Gastroesophageal sphincter (tissue), 3 donors: Measurements from ENCODE around the gene OR6N1.

Experiments used
- EP300 ChIP-seq: sonication (generic); formaldehyde crosslinking; IDR thresholded peaks from one replicate; pipeline ENCODE4 v1.6.1; 2017; ENCODE audit warnings: antibody characterized with exemption, mild to moderate bottlenecking
- POLR2A ChIP-seq, 2 donors: fragments of 450-650 bp; IDR thresholded peaks; one replicate each; pipeline ENCODE4 v1.6.1; 2017; ENCODE audit warnings: antibody characterized with exemption in 2 of 2, mild to moderate bottlenecking in 2 of 2, moderate library complexity in 1 of 2
- POLR2AphosphoS5 ChIP-seq: sonication (generic); formaldehyde crosslinking; IDR thresholded peaks from one replicate; pipeline ENCODE4 v1.6.1; 2017; ENCODE audit warnings: antibody characterized with exemption
- TF ChIP-seq, protein P1 (sequence below), 4 experiments: fragments of 200-600 bp in 2 of 4; fragments of 450-650 bp in 2 of 4; sonication (generic) in 1 of 4; IDR thresholded peaks; one replicate each; pipeline ENCODE4 v1.5.1; 2017 to 2019; ENCODE audit warnings: antibody characterized with exemption in 4 of 4, mild to moderate bottlenecking in 2 of 4, moderate library complexity in 2 of 4

DNA sequence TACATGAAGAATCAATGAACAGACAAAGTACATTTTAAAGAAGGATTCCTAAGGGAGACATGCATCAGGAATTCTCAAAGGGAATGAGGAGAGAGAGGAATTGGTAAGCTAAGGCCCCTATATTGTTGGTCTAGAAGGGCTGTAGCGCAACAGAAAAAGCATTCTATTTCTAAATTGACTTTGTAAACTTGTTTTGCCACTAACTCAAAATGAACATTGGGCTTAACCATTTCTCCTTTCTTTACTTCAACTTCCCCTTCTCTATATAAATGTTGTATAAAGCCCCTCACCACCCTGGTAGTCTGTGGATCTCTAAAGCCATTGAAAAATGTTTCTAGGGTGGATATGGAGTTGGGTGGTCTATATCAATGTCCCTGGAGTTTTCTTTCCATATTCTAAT is 29.4 kb upstream of the OR6N1 start:
- TF ChIP-seq, protein P1, sequence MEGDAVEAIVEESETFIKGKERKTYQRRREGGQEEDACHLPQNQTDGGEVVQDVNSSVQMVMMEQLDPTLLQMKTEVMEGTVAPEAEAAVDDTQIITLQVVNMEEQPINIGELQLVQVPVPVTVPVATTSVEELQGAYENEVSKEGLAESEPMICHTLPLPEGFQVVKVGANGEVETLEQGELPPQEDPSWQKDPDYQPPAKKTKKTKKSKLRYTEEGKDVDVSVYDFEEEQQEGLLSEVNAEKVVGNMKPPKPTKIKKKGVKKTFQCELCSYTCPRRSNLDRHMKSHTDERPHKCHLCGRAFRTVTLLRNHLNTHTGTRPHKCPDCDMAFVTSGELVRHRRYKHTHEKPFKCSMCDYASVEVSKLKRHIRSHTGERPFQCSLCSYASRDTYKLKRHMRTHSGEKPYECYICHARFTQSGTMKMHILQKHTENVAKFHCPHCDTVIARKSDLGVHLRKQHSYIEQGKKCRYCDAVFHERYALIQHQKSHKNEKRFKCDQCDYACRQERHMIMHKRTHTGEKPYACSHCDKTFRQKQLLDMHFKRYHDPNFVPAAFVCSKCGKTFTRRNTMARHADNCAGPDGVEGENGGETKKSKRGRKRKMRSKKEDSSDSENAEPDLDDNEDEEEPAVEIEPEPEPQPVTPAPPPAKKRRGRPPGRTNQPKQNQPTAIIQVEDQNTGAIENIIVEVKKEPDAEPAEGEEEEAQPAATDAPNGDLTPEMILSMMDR (IDR thresholded peaks at IDR 0.05), result no peak
- TF ChIP-seq EP300 (no peak), POLR2A (IDR thresholded peaks at IDR 0.05) (no peak), POLR2AphosphoS5 (no peak)
